Measurements from ENCODE around the gene CFAP99. TPM values are rescaled to one million over a fixed set of nuclear protein-coding genes. Genes with fewer than 3 reads are reported as not detected.

Gene CFAP99
- total and polyA plus RNA-seq, 2 of the 8 experiments (the other 6 are each of a cell fraction or from before 2014, with no cell fraction given), result not detected

- TF ChIP-seq KDM1A (IDR thresholded peaks at IDR 0.05; ENCODE audit: borderline replicate concordance, low read length) (no peak), TCF12 (IDR thresholded peaks at IDR 0.05; ENCODE audit: low read depth, low read length) (no peak), BCL11A (IDR thresholded peaks at IDR 0.05; ENCODE audit: low read depth in 2 of 2, low read length in 2 of 2) (no peak), GABPA (IDR thresholded peaks at IDR 0.05; ENCODE audit: borderline replicate concordance, insufficient read depth, low read length) (no peak), RNF2 (IDR thresholded peaks at IDR 0.05; ENCODE audit: borderline replicate concordance, low read depth, low read length, missing control alignments, poor library complexity, severe bottlenecking) (no peak), KDM5A (IDR thresholded peaks at IDR 0.05; ENCODE audit: low read length) (no peak), CREB1 (IDR thresholded peaks at IDR 0.05) (peak; percentile 96), TBP (IDR thresholded peaks at IDR 0.05; ENCODE audit: low read depth, low read length) (0 out of 2 replicates have a peak, but pooled peaks have one; percentile 15), ATF2 (IDR thresholded peaks at IDR 0.05; ENCODE audit: low read length) (no peak), ASH2L (IDR thresholded peaks at IDR 0.05; ENCODE audit: low read length) (no peak), SAP30 (IDR thresholded peaks at IDR 0.05; ENCODE audit: insufficient read depth, insufficient replicate concordance, low read length) (peak; percentile 45), KDM4A (IDR thresholded peaks at IDR 0.05; ENCODE audit: low read depth, low read length, severe bottlenecking) (peak; percentile 20), GTF2F1 (IDR thresholded peaks at IDR 0.05; ENCODE audit: borderline replicate concordance, low read depth, low read length) (no peak), HDAC2 (IDR thresholded peaks at IDR 0.05; ENCODE audit: borderline replicate concordance in 1 of 2, low read depth in 2 of 2, low read length in 2 of 2) (no peak), ATF3 (IDR thresholded peaks at IDR 0.05; ENCODE audit: insufficient read depth, low read depth, low read length) (peak; percentile 92), CHD1 (IDR thresholded peaks at IDR 0.05; ENCODE audit: low read depth, low read length) (no peak), POU5F1 (IDR thresholded peaks at IDR 0.05; ENCODE audit: low read depth, low read length) (no peak), E2F6 (IDR thresholded peaks at IDR 0.05) (peak; percentile 72), TAF7 (optimal IDR thresholded peaks at IDR 0.05; ENCODE audit: borderline replicate concordance, low read depth, low read length) (no peak)
Measured at GRCh38 chr4:2418650-2419571, at the start of gene CFAP99 (continued).

Data from H1 (cell line).